Lower leg skin (tissue), 4 donors: ENCODE measurements around the gene CLEC16A. TPM values are rescaled to one million over a fixed set of nuclear protein-coding genes. Genes with fewer than 3 reads are reported as not detected.
"Not testable (repeated sequence)": the region's sequence is repeated elsewhere in the genome, so short reads cannot be mapped to it uniquely, and the experiment has no call there.

Source experiments
- DNase-seq, 2 donors: peaks; one replicate each; pipeline ENCODE4 v3.0.0-alpha.2; 2019; ENCODE audit warnings: low spot score in 2 of 2
- H3K4me3 ChIP-seq: fragments of 200-600 bp; sonication (generic); 2 replicates; pipeline ENCODE4 v1.5.1; 2017; ENCODE audit warnings: mild to moderate bottlenecking, low read depth; ENCODE audit not compliant: poor library complexity, severe bottlenecking
- CTCF ChIP-seq, 3 donors: fragments of 450-650 bp; IDR thresholded peaks; one replicate each; pipeline ENCODE4 v1.5.1; 2016; ENCODE audit warnings: antibody characterized with exemption in 3 of 3, mild to moderate bottlenecking in 3 of 3, moderate library complexity in 2 of 3
- POLR2A ChIP-seq, 2 donors: fragments of 450-650 bp; IDR thresholded peaks; one replicate each; pipeline ENCODE4 v1.6.1; 2016 to 2017; ENCODE audit warnings: antibody characterized with exemption in 2 of 2, mild to moderate bottlenecking in 1 of 2, moderate library complexity in 1 of 2
- WGBS, 2 donors: methylation state at CpG; one replicate each; pipeline ENCODE4 v1.1.5; 2018; 5-methylcytosine and 5-hydroxymethylcytosine counted together
- intact Hi-C: fragments of 100-400 bp; cut with DNase I; formaldehyde crosslinking; loops from one replicate; pipeline ENCODE4 v1.15.0; 2023; ENCODE audit warnings: low total_unique reads
- total RNA-seq, 4 donors: library from RNA; depleted of rRNA; stranded (reverse); fragments of >200 nt; gene quantifications; one replicate each; pipeline ENCODE4 v1.1.0, GENCODE V29; 2016

Gene CLEC16A
- total RNA-seq, 4 donors from 2014 or later: 26.8 to 30.0 (median 29.5) TPM

GRCh38 chr16:10965440-10966061 is 21.2 kb downstream of the CLEC16A start:
- no peak for DNase-seq
- TF ChIP-seq CTCF (IDR thresholded peaks at IDR 0.05): no peak
- TF ChIP-seq POLR2A (IDR thresholded peaks at IDR 0.05): no peak
- WGBS, 2 donors: 87 to 90% methylated on average over 6 of the region's 6 CpGs
- no peak overlapping the region for H3K4me3 ChIP-seq
- intact Hi-C loops: loop anchor here (10.0 kb wide), 2 partner anchors 429 to 749 kb away; no protein-coding TSS in a partner anchor

GRCh38 chr16:10966129-10966528 is 21.8 kb downstream of the CLEC16A start:
- no peak for DNase-seq
- TF ChIP-seq POLR2A (IDR thresholded peaks at IDR 0.05): no peak
- no peak for TF ChIP-seq CTCF (IDR thresholded peaks at IDR 0.05)
- intact Hi-C loops: loop anchor here (10.0 kb wide), 2 partner anchors 429 to 749 kb away; no protein-coding TSS in a partner anchor
- H3K4me3 ChIP-seq: no peak overlapping the region
- WGBS, 2 donors: 91 to 92% methylated on average over 5 of the region's 5 CpGs

GRCh38 chr16:10966559-10966958 is 22.2 kb downstream of the CLEC16A start:
- intact Hi-C loops: loop anchor here (10.0 kb wide), 2 partner anchors 428 to 748 kb away; no protein-coding TSS in a partner anchor
- WGBS, 2 donors: 63 to 69% methylated on average over 4 of the region's 4 CpGs
- DNase-seq: not testable (repeated sequence)

GRCh38 chr16:10967986-10968385 is 23.6 kb downstream of the CLEC16A start:
- TF ChIP-seq CTCF (IDR thresholded peaks at IDR 0.05) (no peak), POLR2A (IDR thresholded peaks at IDR 0.05) (no peak)
- 51 to 89% methylated on average over 2 to 5 of the region's 5 CpGs for WGBS, 2 donors
- no peak for DNase-seq
- no peak overlapping the region for H3K4me3 ChIP-seq
- intact Hi-C loops: loop anchor here (10.0 kb wide), 2 partner anchors 427 to 747 kb away; no protein-coding TSS in a partner anchor

More at GRCh38 chr16:10966559-10966958, 22.2 kb downstream of the CLEC16A start:
- not testable (repeated sequence) for H3K4me3 ChIP-seq

GRCh38 chr16:10968498-10968897 is 24.1 kb downstream of the CLEC16A start:
- no peak for DNase-seq
- TF ChIP-seq CTCF (IDR thresholded peaks at IDR 0.05) (no peak), POLR2A (IDR thresholded peaks at IDR 0.05) (no peak)
- no peak overlapping the region for H3K4me3 ChIP-seq
- WGBS, 2 donors: 83 to 90% methylated on average over 3 of the region's 3 CpGs
- intact Hi-C loops: loop anchor here (10.0 kb wide), 2 partner anchors 426 to 746 kb away; no protein-coding TSS in a partner anchor

- no peak overlapping the region for H3K4me3 ChIP-seq
- intact Hi-C loops: loop anchor here (5.0 to 10.0 kb wide), 3 partner anchors 288 to 745 kb away; partner anchors contain the start of gene SOCS1
- no peak for TF ChIP-seq POLR2A (IDR thresholded peaks at IDR 0.05)
- no peak for TF ChIP-seq CTCF (IDR thresholded peaks at IDR 0.05)
- 58 to 70% methylated on average over 1 of the region's 1 CpG for WGBS, 2 donors
- no peak for DNase-seq
Measured at GRCh38 chr16:10969615-10970014, 25.3 kb downstream of the CLEC16A start.
